Measurements from ENCODE around the gene EBF4. TPM values are rescaled to one million over a fixed set of nuclear protein-coding genes. Genes with fewer than 3 reads are reported as not detected.

The EBF4 gene
- total and polyA plus RNA-seq, 7 donors = 0.42 to 1.9 (median 1.2) TPM

GRCh38 chr20:2761885-2762284, 69.3 kb downstream of the EBF4 start:
- WGBS, 3 donors = 69 to 77% (median 70%) methylated on average over 4 of the region's 4 CpGs
- Histone ChIP-seq H3K9me3 (no peaks in the 10 kb centered on the region), H3K27me3 (ENCODE audit: insufficient read depth in 3 of 3, low read length in 2 of 3) (peaks cover 3 to 43% (median 4%) of the 10 kb centered on the region in 3 donors), H3K4me1 (no peaks in the 10 kb centered on the region), H3K36me3 (ENCODE audit: insufficient read depth in 1 of 2, low read depth in 1 of 2) (no peaks in the 10 kb centered on the region), H3K4me3 (no peak overlapping the region), H3K27ac (no peak overlapping the region)
- no peak for TF ChIP-seq CTCF (IDR thresholded peaks at IDR 0.05)
- no peak for DNase-seq
- ATAC-seq = no peak
- intact Hi-C loops (cut with DNase I) = no loop called here

GRCh38 chr20:2762578-2763131, 70.1 kb downstream of the EBF4 start:
- Histone ChIP-seq H3K36me3 (ENCODE audit: insufficient read depth in 1 of 2, low read depth in 1 of 2) (no peaks in the 10 kb centered on the region), H3K27ac (no peak overlapping the region), H3K4me1 (no peaks in the 10 kb centered on the region), H3K9me3 (no peaks in the 10 kb centered on the region), H3K4me3 (no peak overlapping the region), H3K27me3 (ENCODE audit: insufficient read depth in 3 of 3, low read length in 2 of 3) (peaks cover 3 to 49% (median 4%) of the 10 kb centered on the region in 3 donors)
- TF ChIP-seq CTCF (IDR thresholded peaks at IDR 0.05) = no peak
- intact Hi-C loops (cut with DNase I) = no loop called here
- ATAC-seq = no peak
- no peak for DNase-seq
- WGBS, 3 donors = 37 to 52% (median 38%) methylated on average over 2 of the region's 2 CpGs

GRCh38 chr20:2763186-2763585, 70.6 kb downstream of the EBF4 start:
- Histone ChIP-seq H3K27ac (no peak overlapping the region), H3K9me3 (no peaks in the 10 kb centered on the region), H3K4me3 (no peak overlapping the region), H3K27me3 (ENCODE audit: insufficient read depth in 3 of 3, low read length in 2 of 3) (peaks cover 3 to 55% (median 5%) of the 10 kb centered on the region in 3 donors), H3K36me3 (ENCODE audit: insufficient read depth in 1 of 2, low read depth in 1 of 2) (no peaks in the 10 kb centered on the region), H3K4me1 (no peaks in the 10 kb centered on the region)
- intact Hi-C loops (cut with DNase I) = no loop called here
- no peak for TF ChIP-seq CTCF (IDR thresholded peaks at IDR 0.05)
- DNase-seq = no peak
- 21 to 35% (median 32%) methylated on average over 5 of the region's 5 CpGs for WGBS, 3 donors
- ATAC-seq = no peak

- Histone ChIP-seq H3K36me3 (ENCODE audit: insufficient read depth in 1 of 2, low read depth in 1 of 2) (no peaks in the 10 kb centered on the region), H3K27me3 (ENCODE audit: insufficient read depth in 3 of 3, low read length in 2 of 3) (peaks cover under 1 to 46% (median 5%) of the 10 kb centered on the region in 3 donors), H3K4me3 (no peak overlapping the region), H3K4me1 (no peaks in the 10 kb centered on the region), H3K27ac (no peak overlapping the region), H3K9me3 (no peaks in the 10 kb centered on the region)
- ATAC-seq = no peak
- 18 to 41% (median 29%) methylated on average over 15 of the region's 15 CpGs for WGBS, 3 donors
- intact Hi-C loops (cut with DNase I) = no loop called here
- DNase-seq = no peak
- no peak for TF ChIP-seq CTCF (IDR thresholded peaks at IDR 0.05)
Measured at GRCh38 chr20:2767768-2768631, 75.4 kb downstream of the EBF4 start.
